ENCODE data around the gene TRPV6. TPM values are rescaled to one million over a fixed set of nuclear protein-coding genes. Genes with fewer than 3 reads are reported as not detected.

The TRPV6 gene
- total and polyA plus RNA-seq, 4 donors = 0.40 to 1.2 (median 0.53) TPM

DNA sequence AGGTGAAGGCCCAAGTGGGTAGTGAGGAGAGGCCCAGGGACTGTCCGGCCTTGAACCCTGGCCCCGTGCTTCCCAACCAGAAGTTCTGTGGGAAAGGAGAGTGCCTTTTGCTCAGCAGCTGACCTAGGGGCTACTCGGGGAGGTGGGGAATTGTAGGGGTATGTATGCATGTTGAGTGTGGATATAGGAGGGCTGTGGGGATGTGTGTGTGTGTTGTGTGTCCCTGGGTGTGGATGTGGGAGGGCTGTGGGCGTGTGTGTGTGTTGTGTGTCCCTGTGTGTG, 18.5 kb downstream of the TRPV6 start:
- Histone ChIP-seq H3K27me3 (ENCODE audit: control insufficient read depth in 3 of 3, insufficient read depth in 3 of 3, low read length in 2 of 3) (peaks cover 0 to 3% (median 0%) of the 10 kb centered on the region in 3 donors), H3K9me3 (ENCODE audit: control insufficient read depth in 4 of 4, insufficient read depth in 3 of 4, low read length in 3 of 4) (no peaks in the 10 kb centered on the region), H3K4me3 (no peak overlapping the region), H3K36me3 (ENCODE audit: control insufficient read depth in 4 of 4, insufficient read depth in 4 of 4, low read length in 4 of 4) (peaks cover 0 to 7% (median 4%) of the 10 kb centered on the region in 4 donors), H3K9ac (ENCODE audit: insufficient read depth in 1 of 2, low read length in 2 of 2) (no peak overlapping the region), H3K27ac (ENCODE audit: low read depth in 1 of 2, low read length in 1 of 2) (no peak overlapping the region), H3K4me1 (ENCODE audit: control insufficient read depth in 5 of 5, insufficient read depth in 5 of 5, low read length in 5 of 5) (peaks cover 0 to 9% (median 0%) of the 10 kb centered on the region in 5 donors)
- TF ChIP-seq, protein P1, sequence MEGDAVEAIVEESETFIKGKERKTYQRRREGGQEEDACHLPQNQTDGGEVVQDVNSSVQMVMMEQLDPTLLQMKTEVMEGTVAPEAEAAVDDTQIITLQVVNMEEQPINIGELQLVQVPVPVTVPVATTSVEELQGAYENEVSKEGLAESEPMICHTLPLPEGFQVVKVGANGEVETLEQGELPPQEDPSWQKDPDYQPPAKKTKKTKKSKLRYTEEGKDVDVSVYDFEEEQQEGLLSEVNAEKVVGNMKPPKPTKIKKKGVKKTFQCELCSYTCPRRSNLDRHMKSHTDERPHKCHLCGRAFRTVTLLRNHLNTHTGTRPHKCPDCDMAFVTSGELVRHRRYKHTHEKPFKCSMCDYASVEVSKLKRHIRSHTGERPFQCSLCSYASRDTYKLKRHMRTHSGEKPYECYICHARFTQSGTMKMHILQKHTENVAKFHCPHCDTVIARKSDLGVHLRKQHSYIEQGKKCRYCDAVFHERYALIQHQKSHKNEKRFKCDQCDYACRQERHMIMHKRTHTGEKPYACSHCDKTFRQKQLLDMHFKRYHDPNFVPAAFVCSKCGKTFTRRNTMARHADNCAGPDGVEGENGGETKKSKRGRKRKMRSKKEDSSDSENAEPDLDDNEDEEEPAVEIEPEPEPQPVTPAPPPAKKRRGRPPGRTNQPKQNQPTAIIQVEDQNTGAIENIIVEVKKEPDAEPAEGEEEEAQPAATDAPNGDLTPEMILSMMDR (IDR thresholded peaks at IDR 0.05; ENCODE audit: control extremely low read depth, extremely low read depth) = no peak
- ATAC-seq (ENCODE audit: insufficient read depth, low FRiP score) (no peak), DNase-seq (no peak)
- 81 to 85% methylated on average over 4 of the region's 4 CpGs for WGBS, 2 donors

DNA sequence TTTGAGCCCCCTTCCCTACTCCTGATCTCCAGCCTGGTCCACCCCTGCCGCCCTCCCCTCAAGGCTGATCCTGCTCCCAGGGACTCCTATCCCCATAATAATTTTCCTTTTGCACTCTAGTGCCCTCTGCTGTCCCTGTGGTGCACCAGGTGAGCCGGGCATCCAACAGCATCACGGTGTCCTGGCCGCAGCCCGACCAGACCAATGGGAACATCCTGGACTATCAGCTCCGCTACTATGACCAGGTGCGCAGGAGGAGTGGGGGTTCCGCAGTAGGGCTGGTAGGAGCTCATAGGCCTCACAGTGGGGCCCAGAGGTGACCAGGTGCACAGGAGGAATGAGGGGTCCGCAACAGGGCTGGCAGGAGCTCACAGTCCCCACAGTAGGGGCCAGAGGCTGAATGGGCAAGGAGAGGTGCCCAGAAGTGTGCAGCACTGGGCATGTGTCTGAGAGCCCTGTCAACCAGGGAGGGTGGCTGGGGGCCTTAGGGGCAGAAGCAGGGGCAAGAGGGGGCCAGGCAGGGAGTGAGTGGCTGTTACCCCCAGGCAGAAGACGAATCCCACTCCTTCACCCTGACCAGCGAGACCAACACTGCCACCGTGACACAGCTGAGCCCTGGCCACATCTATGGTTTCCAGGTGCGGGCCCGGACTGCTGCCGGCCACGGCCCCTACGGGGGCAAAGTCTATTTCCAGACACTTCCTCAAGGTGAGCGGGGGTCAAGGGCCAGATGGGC, 19.0 kb downstream of the TRPV6 start:
- H3K27me3 ChIP-seq (ENCODE audit: control insufficient read depth in 3 of 3, insufficient read depth in 3 of 3, low read length in 2 of 3) = peaks cover 0 to 3% (median 0%) of the 10 kb centered on the region in 3 donors
- H3K4me3 ChIP-seq = no peak overlapping the region
- H3K4me1 ChIP-seq (ENCODE audit: control insufficient read depth in 5 of 5, insufficient read depth in 5 of 5, low read length in 5 of 5) = peaks cover 0 to 9% (median 0%) of the 10 kb centered on the region in 5 donors
- 75 to 85% methylated on average over 18 of the region's 18 CpGs for WGBS, 2 donors
- no peaks in the 10 kb centered on the region for H3K9me3 ChIP-seq (ENCODE audit: control insufficient read depth in 4 of 4, insufficient read depth in 3 of 4, low read length in 3 of 4)
- H3K36me3 ChIP-seq (ENCODE audit: control insufficient read depth in 4 of 4, insufficient read depth in 4 of 4, low read length in 4 of 4) = peaks cover 0 to 7% (median 5%) of the 10 kb centered on the region in 4 donors
- TF ChIP-seq, protein P1 (IDR thresholded peaks at IDR 0.05; ENCODE audit: control extremely low read depth, extremely low read depth) = no peak
- H3K27ac ChIP-seq (ENCODE audit: low read depth in 1 of 2, low read length in 1 of 2) = no peak overlapping the region
- DNase-seq (peak in 2 of 3 donors; percentile 22), ATAC-seq (ENCODE audit: insufficient read depth, low FRiP score) (peak; percentile 67)
- H3K9ac ChIP-seq (ENCODE audit: insufficient read depth in 1 of 2, low read length in 2 of 2) = no peak overlapping the region

DNA sequence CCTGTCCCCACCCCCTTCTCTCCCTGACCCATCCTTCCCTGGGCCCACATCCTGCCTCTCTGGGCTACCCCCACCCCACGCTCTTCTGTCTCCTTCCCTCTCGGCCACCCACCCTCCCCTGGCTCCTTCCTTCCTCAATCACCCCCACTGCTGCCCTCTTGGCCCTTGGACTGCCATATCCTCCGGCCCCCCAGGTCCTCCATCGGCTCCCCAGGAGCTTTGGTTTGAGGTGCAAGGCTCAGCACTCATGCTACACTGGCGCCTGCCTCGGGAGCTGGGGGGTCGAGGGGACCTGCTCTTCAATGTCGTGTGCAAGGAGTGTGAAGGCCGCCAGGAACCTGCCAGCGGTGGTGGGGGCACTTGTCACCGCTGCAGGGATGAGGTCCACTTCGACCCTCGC, 19.8 kb downstream of the TRPV6 start:
- Histone ChIP-seq H3K4me3 (no peak overlapping the region), H3K9me3 (ENCODE audit: control insufficient read depth in 4 of 4, insufficient read depth in 3 of 4, low read length in 3 of 4) (no peaks in the 10 kb centered on the region), H3K9ac (ENCODE audit: insufficient read depth in 1 of 2, low read length in 2 of 2) (no peak overlapping the region), H3K27ac (ENCODE audit: low read depth in 1 of 2, low read length in 1 of 2) (no peak overlapping the region), H3K27me3 (ENCODE audit: control insufficient read depth in 3 of 3, insufficient read depth in 3 of 3, low read length in 2 of 3) (peaks cover 0 to 3% (median 0%) of the 10 kb centered on the region in 3 donors), H3K36me3 (ENCODE audit: control insufficient read depth in 4 of 4, insufficient read depth in 4 of 4, low read length in 4 of 4) (peaks cover 0 to 11% (median 8%) of the 10 kb centered on the region in 4 donors), H3K4me1 (ENCODE audit: control insufficient read depth in 5 of 5, insufficient read depth in 5 of 5, low read length in 5 of 5) (peaks cover 0 to 9% (median 0%) of the 10 kb centered on the region in 5 donors)
- DNase-seq (no peak), ATAC-seq (ENCODE audit: insufficient read depth, low FRiP score) (no peak)
- TF ChIP-seq, protein P1 (IDR thresholded peaks at IDR 0.05; ENCODE audit: control extremely low read depth, extremely low read depth) = no peak
- WGBS, 2 donors = 38 to 45% methylated on average over 13 of the region's 13 CpGs
